CD14-positive monocyte (primary cell): ENCODE data around the gene FAM120B. TPM values are rescaled to one million over a fixed set of nuclear protein-coding genes. Genes with fewer than 3 reads are reported as not detected.

Source experiments
- DNase-seq, 3 donors: peaks; one replicate each; pipeline ENCODE4 v3.0.0-alpha.2; 2011 to 2022
- H2AFZ ChIP-seq: 2 replicates; pipeline ENCODE4 v1.6.0; 2012; ENCODE audit warnings: mild to moderate bottlenecking, low read depth, low read length, inconsistent platforms; ENCODE audit not compliant: insufficient read depth, poor library complexity, severe bottlenecking
- H3K27ac ChIP-seq, 2 donors: 1 replicate in 1 of 2; 2 replicates in 1 of 2; pipeline ENCODE4 v1.5.1; 2012 to 2013; ENCODE audit warnings: low read length in 2 of 2, control low read depth in 1 of 2, inconsistent platforms in 1 of 2, low read depth in 1 of 2, mild to moderate bottlenecking in 1 of 2
- H3K27me3 ChIP-seq, 2 donors: one replicate each; pipeline versions ENCODE4 v1.6.0 to v1.6.1; 2011 to 2013; ENCODE audit warnings: low read length in 2 of 2; ENCODE audit not compliant: control insufficient read depth in 2 of 2, insufficient read depth in 2 of 2
- H3K36me3 ChIP-seq, 2 donors: replicated peaks in 1 of 2; 1 replicate in 1 of 2; 2 replicates in 1 of 2; pipeline versions ENCODE4 v1.5.1 to v1.6.1; 2012 to 2013; ENCODE audit warnings: low read length in 2 of 2, control low read depth in 1 of 2, inconsistent platforms in 1 of 2, mild to moderate bottlenecking in 1 of 2; ENCODE audit not compliant: insufficient read depth in 2 of 2, control insufficient read depth in 1 of 2
- H3K4me1 ChIP-seq, 2 donors: 1 replicate in 1 of 2; 2 replicates in 1 of 2; pipeline versions ENCODE4 v1.5.1 to v1.6.1; 2012 to 2013; ENCODE audit warnings: low read length in 2 of 2, control low read depth in 1 of 2, inconsistent platforms in 1 of 2, mild to moderate bottlenecking in 1 of 2, moderate library complexity in 1 of 2; ENCODE audit not compliant: insufficient read depth in 2 of 2, control insufficient read depth in 1 of 2
- H3K4me2 ChIP-seq: replicated peaks from 2 replicates; pipeline ENCODE3; 2012; ENCODE audit warnings: low read length, moderate library complexity, mild to moderate bottlenecking; ENCODE audit not compliant: poor library complexity, severe bottlenecking; ENCODE audit errors: extremely low read depth
- H3K4me3 ChIP-seq, 3 experiments: fragments of 200-600 bp in 1 of 3; sonication (generic) in 1 of 3; replicated peaks in 1 of 3; 1 replicate in 2 of 3; 2 replicates in 1 of 3; pipeline ENCODE4 v1.5.1; 2011 to 2013; ENCODE audit warnings: low read length in 3 of 3, mild to moderate bottlenecking in 3 of 3, control low read depth in 2 of 3, low read depth in 2 of 3, inconsistent platforms in 1 of 3, moderate library complexity in 1 of 3
- H3K79me2 ChIP-seq: 2 replicates; pipeline ENCODE4 v1.6.0; 2012; ENCODE audit warnings: mild to moderate bottlenecking, control low read depth, inconsistent platforms, low read length, moderate library complexity; ENCODE audit not compliant: insufficient read depth
- H3K9ac ChIP-seq: 2 replicates; pipeline ENCODE4 v1.6.0; 2017; ENCODE audit warnings: low read length, mild to moderate bottlenecking; ENCODE audit not compliant: insufficient read depth, poor library complexity, severe bottlenecking
- H3K9me3 ChIP-seq, 2 donors: replicated peaks in 1 of 2; 1 replicate in 1 of 2; 2 replicates in 1 of 2; pipeline versions ENCODE4 v1.5.1 to v1.6.1; 2012 to 2013; ENCODE audit warnings: low read length in 2 of 2, control low read depth in 1 of 2; ENCODE audit not compliant: control insufficient read depth in 1 of 2, insufficient read depth in 1 of 2
- H4K20me1 ChIP-seq: 2 replicates; pipeline ENCODE4 v1.6.0; 2012; ENCODE audit warnings: mild to moderate bottlenecking, low read length, control low read depth, moderate library complexity; ENCODE audit not compliant: insufficient read depth
- H3K27ac Mint-ChIP-seq, 7 donors: one replicate each; pipeline ENCODE4 v1.8.0; 2020; ENCODE audit warnings: mild to moderate bottlenecking in 7 of 7, mixed read lengths in 7 of 7, moderate library complexity in 6 of 7, inconsistent platforms in 2 of 7
- H3K27me3 Mint-ChIP-seq, 3 donors: one replicate each; pipeline ENCODE4 v1.8.0; 2021 to 2022; ENCODE audit warnings: low read depth in 3 of 3, mild to moderate bottlenecking in 3 of 3, mixed read lengths in 3 of 3, moderate library complexity in 3 of 3, inconsistent platforms in 1 of 3
- H3K36me3 Mint-ChIP-seq, 2 donors: one replicate each; pipeline ENCODE4 v1.8.0; 2020; ENCODE audit warnings: mixed read lengths in 2 of 2, inconsistent platforms in 1 of 2, mild to moderate bottlenecking in 1 of 2
- H3K4me1 Mint-ChIP-seq: one replicate; pipeline ENCODE4 v1.8.0; 2020; ENCODE audit warnings: mild to moderate bottlenecking, mixed read lengths
- H3K4me3 Mint-ChIP-seq, 2 donors: one replicate each; pipeline ENCODE4 v1.8.0; 2020; ENCODE audit warnings: mild to moderate bottlenecking in 2 of 2, mixed read lengths in 2 of 2, moderate library complexity in 1 of 2
- H3K9me3 Mint-ChIP-seq, 7 donors: one replicate each; pipeline ENCODE4 v1.8.0; 2020 to 2022; ENCODE audit warnings: mixed read lengths in 7 of 7, mild to moderate bottlenecking in 6 of 7, moderate library complexity in 6 of 7, inconsistent platforms in 2 of 7
- WGBS: methylation state at CpG from one replicate; pipeline ENCODE4 v1.1.5; 2013; ENCODE audit warnings: missing lambda C conversion rate; ENCODE audit not compliant: insufficient coverage; 5-methylcytosine and 5-hydroxymethylcytosine counted together
- intact Hi-C, 2 donors: fragments of 100-400 bp; cut with micrococcal nuclease; formaldehyde crosslinking; loops; one replicate each; pipeline versions ENCODE4 v1.15.0 to v1.15.1; 2023
- polyA plus RNA-seq, 3 donors: library from polyadenylated mRNA; depleted of rRNA in 1 of 3; unstranded in 2 of 3; stranded (reverse) in 1 of 3; fragments of 300-500 nt in 2 of 3; fragments of >200 nt in 1 of 3; fragmentation: Illumina TruSeq in 2 of 3; gene quantifications; 1 replicate in 2 of 3; 2 replicates in 1 of 3; pipeline ENCODE4 v1.2.3, GENCODE V29; 2012 to 2021
- TF ChIP-seq, protein P1 (sequence below): fragments of 200-600 bp; IDR thresholded peaks from one replicate; pipeline ENCODE4 v1.8.0; 2022; ENCODE audit warnings: antibody characterized with exemption, mild to moderate bottlenecking

The FAM120B gene
- polyA plus RNA-seq, 3 donors = 10.6 to 20.2 (median 11.2) TPM

DNA sequence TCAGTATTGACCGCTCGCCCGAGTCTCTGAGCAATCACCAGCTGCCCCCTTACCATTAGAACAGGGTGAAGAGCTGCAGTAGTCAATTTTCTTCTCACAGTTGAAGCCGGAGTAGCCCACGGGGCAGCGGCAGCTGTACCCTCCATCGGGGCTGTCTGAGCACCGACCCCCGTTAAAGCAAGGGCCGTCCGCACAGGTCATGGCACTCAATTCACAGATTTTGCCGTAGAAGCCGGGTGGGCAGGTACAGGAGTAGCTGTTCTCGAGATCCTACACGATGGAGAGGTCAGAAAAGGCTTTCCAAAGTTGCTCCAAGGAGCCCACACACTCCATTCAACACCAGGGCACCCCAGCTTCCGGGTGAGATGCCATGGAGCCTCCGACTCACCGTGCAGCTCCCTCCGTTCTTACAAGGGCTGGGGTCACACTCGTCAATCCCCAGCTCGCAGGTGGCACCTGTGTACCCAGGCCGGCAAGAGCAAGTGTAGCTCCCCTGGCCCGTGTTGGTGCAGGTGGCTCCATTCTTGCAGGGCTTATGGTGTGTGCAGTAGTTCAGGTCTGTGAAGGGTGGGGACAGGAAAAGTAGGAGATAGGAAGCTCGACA is 21.6 kb upstream of the FAM120B start:
- Histone ChIP-seq H3K4me2 (no peak overlapping the region), H3K9ac (no peak overlapping the region), H3K79me2 (no peaks in the 10 kb centered on the region), H2AFZ (no peak overlapping the region), H3K4me3 (no peak overlapping the region), H3K27me3 (peaks cover 26 to 46% of the 10 kb centered on the region in 2 donors), H3K36me3 (no peaks in the 10 kb centered on the region), H3K9me3 (peaks cover 0 to 19% of the 10 kb centered on the region in 2 donors), H3K4me1 (peaks cover 9 to 14% of the 10 kb centered on the region in 2 donors), H4K20me1 (no peaks in the 10 kb centered on the region), H3K27ac (no peak overlapping the region)
- DNase-seq = no peak
- intact Hi-C loops = no loop called here
- Mint-ChIP-seq H3K4me3 (peak overlapping the region in 1 of 2 donors; percentile 43), H3K36me3 (peaks cover 9 to 11% of the 10 kb centered on the region in 2 donors), H3K9me3 (peaks cover 0 to 10% (median 8%) of the 10 kb centered on the region in 7 donors), H3K27me3 (peaks cover 46 to 64% (median 49%) of the 10 kb centered on the region in 3 donors), H3K27ac (no peak overlapping the region), H3K4me1 (peaks cover 11% of the 10 kb centered on the region)
- WGBS = 96% methylated on average over 24 of the region's 24 CpGs
- TF ChIP-seq, protein P1, sequence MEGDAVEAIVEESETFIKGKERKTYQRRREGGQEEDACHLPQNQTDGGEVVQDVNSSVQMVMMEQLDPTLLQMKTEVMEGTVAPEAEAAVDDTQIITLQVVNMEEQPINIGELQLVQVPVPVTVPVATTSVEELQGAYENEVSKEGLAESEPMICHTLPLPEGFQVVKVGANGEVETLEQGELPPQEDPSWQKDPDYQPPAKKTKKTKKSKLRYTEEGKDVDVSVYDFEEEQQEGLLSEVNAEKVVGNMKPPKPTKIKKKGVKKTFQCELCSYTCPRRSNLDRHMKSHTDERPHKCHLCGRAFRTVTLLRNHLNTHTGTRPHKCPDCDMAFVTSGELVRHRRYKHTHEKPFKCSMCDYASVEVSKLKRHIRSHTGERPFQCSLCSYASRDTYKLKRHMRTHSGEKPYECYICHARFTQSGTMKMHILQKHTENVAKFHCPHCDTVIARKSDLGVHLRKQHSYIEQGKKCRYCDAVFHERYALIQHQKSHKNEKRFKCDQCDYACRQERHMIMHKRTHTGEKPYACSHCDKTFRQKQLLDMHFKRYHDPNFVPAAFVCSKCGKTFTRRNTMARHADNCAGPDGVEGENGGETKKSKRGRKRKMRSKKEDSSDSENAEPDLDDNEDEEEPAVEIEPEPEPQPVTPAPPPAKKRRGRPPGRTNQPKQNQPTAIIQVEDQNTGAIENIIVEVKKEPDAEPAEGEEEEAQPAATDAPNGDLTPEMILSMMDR = no peak

DNA sequence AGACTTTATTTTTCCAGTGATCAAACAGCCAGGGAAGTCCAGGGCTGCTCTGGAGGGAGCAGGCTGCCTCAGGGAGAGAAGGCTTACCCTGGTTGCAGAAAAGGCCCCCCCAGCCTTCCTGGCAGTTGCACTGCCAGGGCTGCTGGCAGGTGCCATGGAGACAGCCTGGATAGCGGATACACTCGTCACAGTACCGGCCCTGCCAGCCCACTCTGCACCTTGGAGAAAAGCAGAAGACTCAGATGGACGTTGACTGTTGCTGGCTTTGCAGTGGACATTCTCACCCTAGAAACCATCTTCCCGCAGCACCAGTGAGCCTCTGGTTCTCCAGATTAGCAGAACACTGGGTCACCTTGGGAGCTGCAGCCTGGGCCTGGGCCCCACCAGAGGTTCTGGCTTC is 21.1 kb upstream of the FAM120B start:
- Mint-ChIP-seq H3K4me3 (peak overlapping the region in 1 of 2 donors; percentile 43), H3K4me1 (peaks cover 11% of the 10 kb centered on the region), H3K36me3 (peaks cover 11% of the 10 kb centered on the region in 2 donors), H3K27me3 (peaks cover 49 to 67% (median 53%) of the 10 kb centered on the region in 3 donors), H3K27ac (no peak overlapping the region), H3K9me3 (peaks cover 0 to 15% (median 9%) of the 10 kb centered on the region in 7 donors)
- no peak overlapping the region for H2AFZ ChIP-seq
- no peaks in the 10 kb centered on the region for H3K79me2 ChIP-seq
- no peak for DNase-seq
- peaks cover 9 to 18% of the 10 kb centered on the region in 2 donors for H3K4me1 ChIP-seq
- no peaks in the 10 kb centered on the region for H3K36me3 ChIP-seq
- H3K27me3 ChIP-seq = peaks cover 26 to 51% of the 10 kb centered on the region in 2 donors
- no peak overlapping the region for H3K4me3 ChIP-seq
- no peaks in the 10 kb centered on the region for H4K20me1 ChIP-seq
- intact Hi-C loops = no loop called here
- TF ChIP-seq, protein P1 = no peak
- no peak overlapping the region for H3K4me2 ChIP-seq
- 97% methylated on average over 3 of the region's 5 CpGs for WGBS
- peaks cover 0 to 19% of the 10 kb centered on the region in 2 donors for H3K9me3 ChIP-seq
- H3K9ac ChIP-seq = no peak overlapping the region
- no peak overlapping the region for H3K27ac ChIP-seq
